NCI-H774 (cell line): ENCODE measurements around the gene POMT1.
"Not testable (repeated sequence)": the region's sequence is repeated elsewhere in the genome, so short reads cannot be mapped to it uniquely, and the experiment has no call there.

Experiments
- DNase-seq: peaks from one replicate; lab custom pipeline; 2025; lab: John Stamatoyannopoulos, UW

POMT1 gene

DNA sequence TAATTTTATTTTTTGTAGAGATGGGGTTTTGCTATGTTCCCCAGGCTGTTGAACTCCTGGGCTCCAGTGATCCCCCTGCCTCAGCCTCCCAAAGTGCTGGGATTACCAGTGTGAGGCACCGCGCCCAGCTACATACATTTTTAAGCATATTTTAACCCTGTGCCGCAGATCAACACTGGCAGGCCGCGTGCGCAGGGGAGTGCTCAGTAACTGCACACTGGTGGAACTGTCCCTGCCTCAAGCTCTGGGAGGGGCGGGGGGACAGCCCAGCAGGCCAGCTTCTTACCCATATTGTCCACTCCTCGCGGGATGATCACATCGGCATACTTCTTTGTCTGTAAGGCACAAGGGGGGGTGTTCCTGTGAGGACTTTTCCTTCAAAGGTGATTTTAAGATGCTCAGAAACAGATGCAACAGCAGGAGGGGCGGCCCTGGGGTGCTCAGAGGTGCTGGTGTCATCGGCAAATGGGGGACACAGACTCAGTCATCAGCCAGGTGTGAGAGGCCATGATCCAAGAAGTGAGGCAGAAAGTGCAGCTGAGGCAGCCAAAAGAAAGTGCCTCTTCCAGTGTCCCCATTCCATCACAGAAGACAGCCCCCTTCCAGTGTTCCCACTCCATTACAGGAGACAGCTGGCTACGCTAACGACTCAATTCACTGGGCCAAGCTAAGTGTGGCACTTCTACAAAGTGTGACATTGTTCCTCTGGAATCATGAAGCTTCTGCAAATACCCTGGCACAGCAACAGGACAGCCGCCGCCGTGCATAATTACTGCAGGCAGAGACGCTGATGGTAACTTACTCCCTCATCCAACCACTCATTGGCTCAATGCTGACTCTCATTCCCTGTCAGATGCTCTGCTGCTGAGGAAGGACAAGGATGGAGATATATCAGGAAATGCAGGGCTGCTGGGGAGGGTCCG is 23.2 kb downstream of the POMT1 start:
- no peak for DNase-seq

- no peak for DNase-seq
These were observed 25.5 kb downstream of the POMT1 start for GRCh38 chr9:131528186-131528585.

DNA sequence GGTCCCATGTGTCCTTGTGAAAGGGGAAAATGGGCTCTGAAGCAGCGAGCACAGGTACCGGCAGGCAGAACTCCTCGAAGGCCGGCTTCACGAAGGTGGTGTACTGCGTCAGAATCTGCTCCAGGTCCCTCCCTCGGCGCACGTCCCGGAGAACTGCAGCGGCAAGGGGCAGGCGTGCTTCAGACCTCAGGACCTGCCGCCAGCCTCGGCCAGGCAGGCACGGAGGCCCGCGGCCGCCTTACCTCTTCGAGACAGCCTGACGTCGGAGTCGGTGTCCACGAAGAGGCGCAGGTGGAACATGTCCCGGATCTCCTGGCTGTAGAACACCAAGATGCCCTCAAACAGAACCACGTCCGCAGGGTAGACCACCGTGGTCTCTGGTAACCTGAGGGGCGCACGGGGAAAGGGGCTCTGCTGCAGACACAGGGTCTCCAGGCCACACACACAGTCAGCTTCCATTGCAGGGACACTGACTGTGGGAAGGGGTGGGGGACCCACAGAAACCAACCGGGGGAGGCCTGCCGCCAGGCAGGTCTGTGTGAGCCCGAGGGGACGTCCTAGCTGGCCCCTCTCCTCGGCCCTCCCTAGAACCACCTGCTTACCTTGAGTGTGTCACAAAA is 26.3 kb downstream of the POMT1 start:
- DNase-seq, result no peak

GRCh38 chr9:131529597-131530545 is 27.2 kb downstream of the POMT1 start:
- no peak for DNase-seq

GRCh38 chr9:131530546-131530919 is 27.8 kb downstream of the POMT1 start:
- DNase-seq, result peak; percentile 14

- DNase-seq, result peak; percentile 85
These were observed 28.5 kb downstream of the POMT1 start, which contains the start of gene UCK1 for GRCh38 chr9:131530920-131531832. TSS of gene UCK1 (minus strand) at chr9:131531263. CDS start at chr9:131531174, 89 bp downstream.

DNA sequence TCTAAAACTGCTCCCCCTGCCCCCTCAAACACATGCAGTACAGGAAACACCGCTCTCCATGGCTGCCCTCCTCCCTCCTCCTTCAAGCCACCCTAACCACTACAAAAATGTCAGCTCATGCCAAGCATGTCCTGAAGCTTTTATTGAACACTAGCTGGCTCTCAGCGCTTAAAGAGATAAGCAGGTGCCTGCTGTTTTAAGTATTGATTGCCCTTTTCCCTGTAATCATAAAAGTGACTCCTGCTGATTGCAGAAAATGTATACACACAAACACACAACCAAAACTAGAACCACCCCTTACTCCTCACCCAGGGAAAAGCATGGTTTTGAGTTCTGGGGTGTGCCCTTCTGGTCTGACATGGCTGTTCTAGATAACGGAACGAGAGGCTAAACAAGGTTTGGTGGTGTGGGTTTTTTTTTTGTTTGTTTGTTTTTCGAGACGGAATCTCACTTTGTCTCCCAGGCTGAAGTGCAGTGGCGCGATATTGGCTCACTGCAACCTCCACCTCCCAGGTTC is 32.1 kb downstream of the POMT1 start:
- DNase-seq, result no peak

GRCh38 chr9:131537946-131538345 is 35.2 kb downstream of the POMT1 start:
- DNase-seq, result no peak

- no peak for DNase-seq
These were observed 36.7 kb downstream of the POMT1 start for GRCh38 chr9:131539223-131539923.

DNA sequence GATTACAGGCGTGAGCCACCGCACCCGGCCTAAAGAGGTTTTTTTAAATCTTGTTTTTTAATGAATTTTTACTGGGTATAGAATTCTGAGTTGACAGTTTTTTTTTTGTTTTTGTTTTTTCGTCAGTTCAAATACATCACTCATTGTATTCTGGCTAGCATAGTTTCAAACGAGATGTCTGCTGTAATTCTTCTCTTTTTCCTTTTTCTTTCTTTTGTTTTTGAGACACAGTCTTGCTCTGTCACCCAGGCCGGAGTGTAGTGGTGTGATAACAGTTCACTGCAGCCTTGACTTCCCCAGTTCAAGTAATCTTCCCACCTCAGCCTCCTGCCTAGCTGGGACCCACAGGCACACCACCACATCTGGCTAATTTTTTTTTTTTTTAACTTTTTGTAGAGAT is 40.4 kb downstream of the POMT1 start:
- DNase-seq, result no peak

DNA sequence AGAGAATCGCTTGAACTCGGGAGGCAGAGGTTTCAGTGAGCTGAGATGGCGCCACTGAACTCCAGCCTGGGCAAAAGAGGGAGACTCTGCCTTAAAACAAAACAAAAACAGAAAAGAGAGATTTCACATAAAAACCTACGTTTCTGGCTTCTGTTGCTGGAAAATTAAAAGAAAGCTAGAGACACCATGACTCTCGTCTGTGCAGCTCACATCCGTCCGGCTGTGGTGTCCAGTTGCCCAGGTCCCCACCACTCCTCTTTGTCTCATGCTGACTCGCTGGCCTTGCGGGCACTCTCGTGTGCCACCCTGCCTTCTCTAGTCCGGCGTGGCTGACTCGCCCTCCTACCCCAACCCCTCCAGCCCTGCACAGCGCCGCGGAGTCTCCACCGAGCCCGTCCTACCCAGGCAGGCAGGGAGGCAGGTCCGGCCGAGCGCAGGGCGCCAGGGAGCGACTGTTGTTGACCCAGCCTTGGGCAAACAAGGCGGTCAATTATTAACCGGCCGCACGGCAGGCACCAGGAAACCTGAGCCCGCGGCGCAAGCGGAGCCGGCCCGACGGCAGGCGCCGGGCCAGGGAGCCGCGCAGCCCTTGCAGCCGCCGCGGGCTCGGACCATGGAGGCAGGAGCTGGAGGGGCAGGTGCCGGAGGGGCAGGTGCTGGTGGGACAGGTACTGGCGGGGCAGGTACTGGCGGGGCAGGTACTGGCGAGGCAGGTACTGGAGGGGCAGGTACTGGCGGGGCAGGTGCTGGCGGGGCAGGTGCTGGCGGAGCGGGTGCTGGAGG is 42.5 kb downstream of the POMT1 start, which contains the start of gene PRRT1B:
Gene PRRT1B (plus strand): TSS at position 521 of the 783 bp plus-strand sequence. CDS start 93 bp downstream, at position 614.
- DNase-seq, result peak; percentile 83

DNA sequence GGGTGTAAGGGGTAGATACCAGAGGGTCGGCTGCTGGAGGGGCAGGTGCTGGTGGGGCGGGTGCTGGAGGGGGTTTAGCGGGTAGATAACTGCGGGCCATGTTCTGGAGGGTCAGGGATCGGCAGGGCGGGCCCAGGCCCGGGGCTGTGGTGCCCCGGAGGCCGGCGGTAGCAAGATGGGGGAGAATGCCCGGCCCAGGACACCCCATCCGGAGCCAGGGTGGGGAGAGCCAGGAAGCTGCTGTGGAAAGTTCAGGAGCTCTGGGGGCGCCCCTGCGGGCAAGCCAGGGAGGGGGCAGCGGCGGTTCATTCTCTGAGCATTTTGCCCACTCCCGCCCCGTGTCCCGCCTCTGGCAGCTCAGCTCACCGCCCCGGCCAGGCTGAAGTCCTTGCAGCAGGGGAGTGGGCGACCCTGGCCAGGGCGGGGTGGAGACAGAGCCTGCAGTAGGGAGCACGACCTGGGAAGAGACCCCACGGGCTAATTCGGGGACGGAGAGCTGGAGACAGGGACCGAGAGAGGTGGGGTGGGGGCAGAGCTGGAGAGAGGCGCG is 43.1 kb downstream of the POMT1 start:
- DNase-seq, result no peak

- DNase-seq, result no peak
These were observed 43.8 kb downstream of the POMT1 start for GRCh38 chr9:131546336-131547084.

GRCh38 chr9:131549186-131549585 is 46.5 kb downstream of the POMT1 start:
- DNase-seq, result not testable (repeated sequence)

DNA sequence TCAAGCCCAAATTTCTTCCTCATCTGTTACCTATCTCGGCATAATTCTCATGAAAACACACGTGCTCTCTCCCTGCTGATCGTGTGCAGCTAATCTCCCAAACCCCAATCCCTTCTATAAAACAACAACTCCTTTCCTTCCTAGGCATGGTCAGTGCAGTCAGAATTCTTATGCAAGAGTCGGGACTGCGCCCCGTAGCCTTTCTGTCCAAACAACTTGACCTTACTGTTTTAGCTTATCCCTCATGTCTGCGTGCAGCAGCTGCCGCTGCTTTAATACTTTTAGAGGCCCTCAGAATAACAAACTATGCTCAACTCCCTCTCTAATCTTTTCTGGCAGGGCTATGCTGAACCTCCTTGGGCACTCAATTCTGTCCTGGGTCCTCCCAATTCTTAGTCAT is 47.7 kb downstream of the POMT1 start:
- DNase-seq, result not testable (repeated sequence)

DNA sequence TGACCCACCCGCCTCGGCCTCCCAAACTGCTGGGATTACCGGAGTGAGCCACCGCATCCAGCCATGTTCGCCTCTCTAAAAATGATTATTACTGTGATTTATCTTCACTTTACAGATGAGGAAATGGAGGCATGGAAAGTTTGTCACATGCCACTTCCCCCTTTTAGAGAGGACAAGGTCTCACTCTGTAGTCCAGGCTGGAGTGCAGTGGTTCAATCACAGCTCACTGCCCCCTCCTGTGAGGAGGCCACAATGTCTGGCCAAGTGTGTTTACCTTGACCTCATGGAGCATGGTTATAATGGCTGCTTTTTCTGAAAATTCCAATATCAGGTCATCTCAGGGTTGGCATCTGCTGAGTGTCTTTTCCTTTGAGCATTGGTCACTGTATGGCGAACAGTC is 49.3 kb downstream of the POMT1 start:
- DNase-seq, result no peak

GRCh38 chr9:131554087-131554842 is 51.5 kb downstream of the POMT1 start:
- DNase-seq, result no peak
